Sciatic nerve (tissue), 2 donors: Measurements from ENCODE around the gene MRPL28. TPM values are rescaled to one million over a fixed set of nuclear protein-coding genes. Genes with fewer than 3 reads are reported as not detected.

Experiments used
- ATAC-seq: fragments of 200-7000 bp; cut with Tn5 transposase; one replicate; pipeline ENCODE4 v1.9.1; 2020; ENCODE audit warnings: mild to moderate bottlenecking, moderate library complexity
- DNase-seq: peaks from one replicate; pipeline ENCODE4 v3.0.0-alpha.2; 2020; ENCODE audit warnings: low spot score
- intact Hi-C: fragments of 100-400 bp; cut with DNase I; formaldehyde crosslinking; loops from one replicate; pipeline ENCODE4 v1.14.2; 2022
- total RNA-seq: library from RNA; stranded (reverse); fragmentation: NEBNext Ultra II Directional; extraction: Animal tissue kit (Norgen Biotek cat#: 25700); gene quantifications from one replicate; pipeline ENCODE4 v1.2.1, GENCODE V29; 2021
- donor health status: DM: no; HTN: no; CAD: no.
- donor health status: DM: no; HTN: no; CAD: no.

MRPL28 gene
- total RNA-seq, 1 donor from 2014 or later: 32.5 TPM

GRCh38 chr16:375927-376816 lies 5.8 kb upstream of the MRPL28 start:
- DNase-seq: no peak
- ATAC-seq: no peak
- intact Hi-C loops: no loop called here

- DNase-seq (no peak), ATAC-seq (no peak)
- intact Hi-C loops: no loop called here
These were observed 4.9 kb upstream of the MRPL28 start for GRCh38 chr16:375212-375611.

- no peak for ATAC-seq
- no peak for DNase-seq
- intact Hi-C loops: no loop called here
These were observed 4.2 kb upstream of the MRPL28 start for GRCh38 chr16:374616-374926.

- DNase-seq: no peak
- intact Hi-C loops: no loop called here
- no peak for ATAC-seq
These were observed 3.7 kb upstream of the MRPL28 start for GRCh38 chr16:373848-374615.

GRCh38 chr16:373020-373598 lies 2.8 kb upstream of the MRPL28 start:
- ATAC-seq: no peak
- intact Hi-C loops: no loop called here
- DNase-seq: no peak

- intact Hi-C loops: no loop called here
- DNase-seq (no peak), ATAC-seq (no peak)
These were observed 2.1 kb upstream of the MRPL28 start for GRCh38 chr16:372302-372983.

- no peak for DNase-seq
- intact Hi-C loops: no loop called here
- ATAC-seq: no peak
These were observed 1.4 kb upstream of the MRPL28 start for GRCh38 chr16:371515-372301.

- intact Hi-C loops: no loop called here
These were observed 709 bp upstream of the MRPL28 start for GRCh38 chr16:370979-371514.

GRCh38 chr16:369866-370436 lies 387 bp downstream of the MRPL28 start:
- DNase-seq: no peak
- ATAC-seq: no peak
- intact Hi-C loops: no loop called here

More at GRCh38 chr16:370979-371514, 709 bp upstream of the MRPL28 start:
- peak; percentile 9 for ATAC-seq
- no peak for DNase-seq

- ATAC-seq: no peak
- intact Hi-C loops: no loop called here
- DNase-seq: no peak
These were observed 968 bp downstream of the MRPL28 start for GRCh38 chr16:369275-369865.

GRCh38 chr16:368388-369158 lies 1.8 kb downstream of the MRPL28 start:
- DNase-seq: no peak
- ATAC-seq: no peak
- intact Hi-C loops: no loop called here

- DNase-seq: no peak
- intact Hi-C loops: no loop called here
These were observed 2.9 kb downstream of the MRPL28 start for GRCh38 chr16:367333-367903.

GRCh38 chr16:366476-366875 lies 3.9 kb downstream of the MRPL28 start:
- no peak for ATAC-seq
- intact Hi-C loops: no loop called here
- DNase-seq: no peak

More at GRCh38 chr16:367333-367903, 2.9 kb downstream of the MRPL28 start:
- ATAC-seq: no peak

- ATAC-seq (no peak), DNase-seq (no peak)
- intact Hi-C loops: no loop called here
These were observed 5.5 kb downstream of the MRPL28 start for GRCh38 chr16:364595-365491.

GRCh38 chr16:363766-364490 lies 6.4 kb downstream of the MRPL28 start:
- DNase-seq: no peak
- intact Hi-C loops: no loop called here
- ATAC-seq: no peak
